Measurements from ENCODE around the gene ARID3A.

DNA sequence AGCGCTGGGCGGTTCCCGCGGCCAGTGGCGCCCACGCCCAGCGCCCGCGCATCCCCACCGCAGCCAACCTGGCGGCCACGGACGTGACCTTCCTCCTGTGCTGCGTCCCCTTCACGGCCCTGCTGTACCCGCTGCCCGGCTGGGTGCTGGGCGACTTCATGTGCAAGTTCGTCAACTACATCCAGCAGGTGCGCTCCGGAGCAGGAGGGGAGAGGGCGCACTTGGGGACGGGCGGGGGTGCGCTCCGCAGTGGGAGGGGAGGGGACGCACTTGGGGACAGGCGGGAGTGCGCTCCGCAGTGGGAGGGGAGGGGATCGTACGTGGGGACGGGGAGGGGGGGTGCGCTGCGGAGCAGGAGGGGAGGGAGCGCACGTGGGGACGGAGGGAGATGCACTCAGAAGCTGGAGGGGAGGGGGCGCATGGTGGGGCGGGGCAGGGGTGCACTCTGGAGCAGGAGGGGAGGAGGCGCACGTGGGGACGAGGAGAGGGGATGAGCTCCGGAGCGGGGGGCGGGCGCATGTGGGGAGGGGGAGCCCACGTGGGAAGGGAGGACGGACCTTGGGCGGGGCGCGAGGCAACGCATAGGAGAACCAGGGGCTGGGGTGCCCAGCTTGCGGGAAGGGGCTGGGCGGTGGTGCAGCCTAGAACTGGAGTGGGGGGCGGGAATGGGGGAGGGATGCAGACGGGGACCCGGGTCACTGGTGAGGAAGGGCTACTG, 7.2 kb upstream of the ARID3A start:
- TF ChIP-seq FOXP2 (optimal IDR thresholded peaks at IDR 0.05; ENCODE audit: control extremely low read depth, extremely low read length, insufficient read depth) (no peak), POLR2AphosphoS5 (IDR thresholded peaks at IDR 0.05; ENCODE audit: borderline replicate concordance, low read depth, low read length) (no peak), EZH2 (IDR thresholded peaks at IDR 0.05) (no peak)

All from SK-N-MC (cell line).